Activated CD8-positive, alpha-beta memory T cell treated with anti-CD3 and anti-CD28 coated beads for 24 hours (primary cell): ENCODE results near the gene MED17.
"Not testable (repeated sequence)": the region's sequence is repeated elsewhere in the genome, so short reads cannot be mapped to it uniquely, and the experiment has no call there.

ENCODE experiments used
- DNase-seq: peaks from one replicate; pipeline ENCODE4 v3.0.0-alpha.2; 2020

MED17 gene, protein sequence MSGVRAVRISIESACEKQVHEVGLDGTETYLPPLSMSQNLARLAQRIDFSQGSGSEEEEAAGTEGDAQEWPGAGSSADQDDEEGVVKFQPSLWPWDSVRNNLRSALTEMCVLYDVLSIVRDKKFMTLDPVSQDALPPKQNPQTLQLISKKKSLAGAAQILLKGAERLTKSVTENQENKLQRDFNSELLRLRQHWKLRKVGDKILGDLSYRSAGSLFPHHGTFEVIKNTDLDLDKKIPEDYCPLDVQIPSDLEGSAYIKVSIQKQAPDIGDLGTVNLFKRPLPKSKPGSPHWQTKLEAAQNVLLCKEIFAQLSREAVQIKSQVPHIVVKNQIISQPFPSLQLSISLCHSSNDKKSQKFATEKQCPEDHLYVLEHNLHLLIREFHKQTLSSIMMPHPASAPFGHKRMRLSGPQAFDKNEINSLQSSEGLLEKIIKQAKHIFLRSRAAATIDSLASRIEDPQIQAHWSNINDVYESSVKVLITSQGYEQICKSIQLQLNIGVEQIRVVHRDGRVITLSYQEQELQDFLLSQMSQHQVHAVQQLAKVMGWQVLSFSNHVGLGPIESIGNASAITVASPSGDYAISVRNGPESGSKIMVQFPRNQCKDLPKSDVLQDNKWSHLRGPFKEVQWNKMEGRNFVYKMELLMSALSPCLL

GRCh38 chr11:93784145-93784934 is at the start of gene MED17:
TSS of gene MED17 (plus strand) at chr11:93784282. CDS start at chr11:93784514, 232 bp downstream.
- peak; percentile 92 for DNase-seq

- DNase-seq: no peak
Measured at GRCh38 chr11:93734427-93735222, 49.5 kb upstream of the MED17 start.

- DNase-seq: no peak
Measured at GRCh38 chr11:93735627-93736026, 48.5 kb upstream of the MED17 start.

DNA sequence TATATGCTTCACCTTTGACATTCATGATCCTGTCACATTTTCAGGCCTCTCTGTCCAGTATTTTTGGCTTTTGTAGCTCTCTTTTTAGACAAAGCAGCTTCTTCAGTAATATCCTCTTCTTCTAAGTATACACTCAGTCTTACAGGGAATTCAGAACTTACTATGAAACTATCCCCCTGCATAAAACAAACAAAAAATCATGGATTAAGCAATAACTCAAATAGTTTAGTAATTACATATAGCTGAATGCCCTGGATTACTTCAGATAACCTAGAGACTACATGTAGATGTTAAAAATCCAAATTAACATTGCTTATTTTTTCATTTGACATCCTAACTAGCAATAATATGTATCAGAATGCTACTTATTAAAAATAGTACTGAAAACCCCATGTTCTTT is 48.0 kb upstream of the MED17 start:
- DNase-seq: no peak

DNA sequence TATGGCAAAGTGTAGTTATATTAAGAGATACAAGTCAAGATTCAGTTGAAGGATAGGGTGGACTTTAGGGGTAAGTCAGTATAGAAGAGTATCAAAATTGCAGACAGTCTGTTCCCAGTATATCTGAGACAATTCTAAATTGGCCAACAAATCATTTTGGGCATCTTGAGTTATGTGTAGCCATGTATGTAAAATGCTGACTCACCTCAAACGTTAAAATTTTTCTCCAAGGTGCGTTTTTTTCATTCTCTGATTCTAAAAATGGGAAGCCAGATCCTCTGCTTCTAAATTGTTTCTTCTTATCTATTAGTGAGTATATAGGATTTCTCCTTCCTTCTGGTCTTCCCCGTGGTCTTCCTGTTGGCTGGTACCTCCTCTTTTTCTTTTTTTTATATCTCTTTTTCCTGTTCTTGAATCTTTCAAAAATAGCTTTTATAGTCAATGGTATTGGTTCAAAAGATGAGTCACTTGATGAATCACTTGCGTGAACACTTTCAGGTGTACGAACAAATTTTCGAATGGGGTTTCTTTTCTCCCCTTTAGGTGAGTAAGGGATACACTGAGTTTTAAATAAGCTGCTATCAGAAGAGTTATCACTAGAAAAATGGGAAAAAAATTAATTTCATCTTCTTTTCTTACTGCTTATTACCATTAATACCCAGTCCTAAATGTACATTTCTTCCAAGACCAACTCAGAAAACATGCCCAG is 46.0 kb upstream of the MED17 start:
- no peak for DNase-seq

- no peak for DNase-seq
Measured at GRCh38 chr11:93738647-93739081, 45.4 kb upstream of the MED17 start.

DNA sequence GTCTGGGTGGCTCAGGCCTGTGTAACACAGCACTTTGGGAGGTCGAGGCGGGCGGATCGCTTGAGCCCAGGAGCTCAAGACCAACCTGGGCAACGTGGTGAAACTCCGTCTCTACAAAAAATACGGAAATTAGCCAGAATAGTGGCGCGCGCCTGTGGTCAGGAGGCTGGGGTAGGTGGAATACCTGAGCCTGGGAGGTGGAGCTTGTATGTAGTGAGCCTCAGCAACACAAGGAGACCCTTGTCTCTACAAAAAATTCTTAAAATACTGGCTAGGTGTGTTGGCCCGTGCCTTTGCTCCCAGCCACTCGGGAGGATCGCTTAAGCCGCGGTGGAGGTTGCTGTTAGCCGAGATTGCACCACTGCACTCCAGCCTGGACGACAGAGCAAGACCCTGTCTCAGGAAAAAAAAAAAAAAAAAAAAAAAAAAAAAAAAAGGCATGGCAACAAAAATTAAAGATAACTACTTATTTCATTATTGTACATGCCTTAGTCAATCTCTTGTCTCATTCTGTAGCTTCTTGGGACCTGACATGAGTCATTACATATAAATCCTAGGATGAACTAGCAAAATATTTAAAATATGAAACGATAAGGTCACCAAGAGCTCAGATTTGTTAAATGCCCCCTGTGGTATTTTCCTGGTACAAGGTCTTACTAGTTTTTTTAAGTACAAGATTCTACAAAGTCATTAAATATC is 43.9 kb upstream of the MED17 start:
- DNase-seq: peak; percentile 75

DNA sequence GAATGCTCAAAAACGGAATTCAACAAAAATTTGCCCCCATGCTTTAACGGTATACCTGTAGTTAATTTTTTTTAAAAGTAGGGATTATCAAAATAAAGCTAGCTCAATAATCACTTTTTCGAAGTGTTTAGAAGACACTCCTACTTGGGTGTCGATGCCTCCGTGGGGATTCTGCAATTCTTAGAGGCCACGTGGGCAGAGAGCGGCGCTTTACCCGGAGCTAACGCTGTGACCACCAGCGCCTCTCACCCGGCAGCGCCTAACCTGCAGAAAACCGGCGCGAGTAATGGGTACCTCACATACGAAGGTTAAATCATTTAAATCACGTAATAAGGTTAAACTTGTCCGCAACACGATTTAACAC is 43.4 kb upstream of the MED17 start:
- no peak for DNase-seq

DNA sequence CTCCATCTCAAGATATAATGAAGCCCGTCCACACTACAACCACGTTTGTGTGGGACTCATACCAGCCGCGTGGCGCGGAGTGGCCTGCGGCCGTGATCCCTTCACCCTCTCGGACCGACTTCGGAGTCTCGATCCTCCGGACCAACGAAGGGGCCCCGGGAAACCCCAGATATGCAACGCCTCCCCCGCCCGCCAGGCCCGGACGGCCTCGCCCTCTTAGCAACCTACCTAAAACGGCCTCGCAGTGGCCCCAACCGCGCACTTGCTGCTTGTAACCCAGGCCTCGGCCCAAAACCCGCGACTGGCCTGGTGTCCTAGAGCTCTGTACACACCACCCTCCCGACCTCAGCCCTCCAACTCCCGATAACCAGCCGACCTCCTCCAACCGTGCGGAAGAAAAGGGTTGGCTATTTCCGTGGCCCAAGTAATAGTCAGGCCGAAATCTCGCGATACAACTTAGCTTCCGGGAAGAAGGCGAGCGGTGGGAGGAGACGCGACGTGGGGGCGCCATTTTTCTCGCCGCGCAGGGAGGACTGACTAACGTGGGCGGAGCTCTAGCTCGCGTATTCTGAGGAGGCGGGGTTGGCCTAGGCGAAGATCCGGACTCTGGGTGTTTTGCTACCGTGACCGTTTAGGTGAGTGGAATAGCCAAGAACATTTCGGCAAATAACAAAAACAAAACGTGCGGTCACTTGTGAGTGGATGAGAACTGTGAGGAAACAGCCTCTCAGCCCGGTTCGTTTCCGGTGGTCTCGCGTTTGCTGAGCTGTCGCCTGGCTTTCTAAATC is 42.8 kb upstream of the MED17 start, which contains the start of the genes C11orf54 and TAF1D:
TSS of gene C11orf54 (plus strand) at position 579 of the 788 bp plus-strand sequence. CDS start 5,722 bp downstream, outside the sequence.
TSS of gene TAF1D (minus strand) at position 402 of the 788 bp plus-strand sequence. CDS start 2,191 bp downstream, outside the sequence.
- DNase-seq: peak; percentile 95

DNA sequence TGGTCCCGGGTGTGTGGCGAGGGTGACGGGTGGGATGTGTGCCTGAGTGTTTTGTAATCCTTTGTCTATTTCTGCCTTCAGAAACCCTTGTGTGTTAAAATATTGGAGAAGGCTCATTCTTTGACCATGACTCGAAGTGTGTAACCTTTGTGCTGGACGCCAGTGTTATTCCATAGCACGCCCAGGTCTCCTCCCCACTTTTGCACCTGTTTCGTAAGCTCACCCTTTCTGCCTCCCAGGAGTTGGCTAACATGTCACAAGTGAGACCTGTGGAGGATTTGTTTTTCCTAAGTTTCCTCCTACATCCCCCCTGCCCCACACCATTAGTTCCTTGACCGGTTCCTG is 42.2 kb upstream of the MED17 start:
- no peak for DNase-seq

GRCh38 chr11:93743291-93743690 is 40.8 kb upstream of the MED17 start:
- no peak for DNase-seq

DNA sequence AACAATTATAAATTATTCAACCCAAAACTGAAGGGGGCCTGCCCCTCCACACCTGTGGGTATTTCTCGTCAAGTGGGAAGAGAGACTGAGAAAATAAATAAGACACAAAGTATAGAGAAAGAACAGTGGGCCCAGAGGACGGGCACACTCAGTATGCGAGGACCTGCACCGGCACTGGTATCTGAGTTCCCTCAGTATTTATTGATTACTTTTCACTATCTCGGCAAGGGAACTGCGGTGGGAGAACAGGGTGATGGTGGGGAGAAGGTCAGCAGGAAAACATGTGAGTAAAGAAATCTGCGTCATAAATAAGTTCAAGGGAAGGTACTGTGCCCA is 39.4 kb upstream of the MED17 start:
- DNase-seq: no peak

DNA sequence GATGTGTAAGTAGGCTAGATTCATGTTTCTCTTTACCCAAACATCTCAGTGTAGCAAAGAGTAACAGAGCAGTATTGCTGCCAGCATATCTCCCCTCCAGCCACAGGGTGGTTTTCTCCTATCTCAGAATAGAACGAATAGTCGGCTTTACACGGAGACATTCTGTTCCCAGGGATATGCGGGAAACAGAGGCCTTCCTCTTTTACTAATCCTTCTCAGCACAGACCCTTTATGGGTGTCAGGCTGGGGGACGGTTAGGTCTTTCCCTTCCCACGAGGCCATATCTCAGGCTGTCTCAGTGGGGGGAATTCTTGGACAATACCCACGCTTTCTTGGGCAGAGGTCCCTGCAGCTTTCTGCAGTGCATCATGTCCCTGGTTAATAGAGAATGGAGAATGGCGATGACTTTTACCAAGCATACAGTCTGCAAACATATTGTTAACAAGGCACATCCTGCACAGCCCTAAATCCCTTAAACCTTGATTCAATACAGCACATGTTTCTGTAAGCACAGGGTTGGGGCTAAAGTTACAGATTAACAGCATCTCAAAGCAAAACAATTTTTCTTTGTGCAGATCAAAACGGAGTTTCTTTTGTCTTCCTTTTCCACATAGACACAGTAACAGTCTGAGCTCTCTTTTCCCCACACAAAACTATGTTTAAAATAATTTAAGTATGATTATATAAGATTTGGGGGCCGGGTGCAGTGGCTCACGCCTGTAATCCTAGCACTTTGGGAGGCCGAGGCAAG is 38.9 kb upstream of the MED17 start:
- DNase-seq: not testable (repeated sequence)

- DNase-seq: no peak
Measured at GRCh38 chr11:93746101-93746500, 38.0 kb upstream of the MED17 start.

DNA sequence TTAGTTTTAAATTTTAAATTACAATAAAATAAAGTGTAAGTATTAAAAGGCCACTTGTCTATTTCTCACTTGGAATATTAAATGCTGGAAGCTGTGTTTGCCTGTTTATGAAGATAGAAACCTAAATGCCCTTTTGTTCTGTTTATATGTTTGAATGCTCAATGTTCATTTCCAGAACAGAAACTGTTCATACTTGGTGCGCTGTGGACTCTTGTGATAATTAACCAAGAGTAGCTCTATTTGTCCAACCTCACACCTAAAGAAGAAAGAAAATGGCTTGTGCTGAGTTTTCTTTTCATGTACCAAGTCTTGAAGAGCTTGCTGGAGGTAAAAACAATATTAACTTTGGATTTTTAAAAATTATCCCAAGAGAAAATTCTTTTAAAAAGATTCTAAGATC is 37.0 kb upstream of the MED17 start:
- no peak for DNase-seq

GRCh38 chr11:93751001-93751400 is 33.1 kb upstream of the MED17 start:
- no peak for DNase-seq

GRCh38 chr11:93753241-93753640 is 30.8 kb upstream of the MED17 start:
- no peak for DNase-seq

DNA sequence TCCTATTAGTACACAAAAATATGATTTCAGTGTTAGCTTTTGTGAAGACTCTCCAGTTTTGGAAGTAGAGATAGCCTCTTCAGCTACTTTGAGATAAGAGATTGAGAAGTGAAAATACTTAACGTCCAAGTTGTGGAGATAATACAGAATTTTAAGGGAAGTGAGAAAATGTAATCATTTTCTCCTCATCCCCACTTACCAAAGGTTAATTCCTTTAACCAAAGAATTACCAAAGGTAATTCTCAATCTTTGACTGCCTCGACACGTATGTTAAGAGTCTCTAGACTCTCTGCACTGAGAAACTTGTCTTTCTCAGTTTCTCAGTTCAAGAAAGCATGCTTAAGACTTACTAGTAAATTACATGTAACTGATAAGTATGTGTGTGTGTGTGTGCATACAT is 27.3 kb upstream of the MED17 start:
- no peak for DNase-seq

DNA sequence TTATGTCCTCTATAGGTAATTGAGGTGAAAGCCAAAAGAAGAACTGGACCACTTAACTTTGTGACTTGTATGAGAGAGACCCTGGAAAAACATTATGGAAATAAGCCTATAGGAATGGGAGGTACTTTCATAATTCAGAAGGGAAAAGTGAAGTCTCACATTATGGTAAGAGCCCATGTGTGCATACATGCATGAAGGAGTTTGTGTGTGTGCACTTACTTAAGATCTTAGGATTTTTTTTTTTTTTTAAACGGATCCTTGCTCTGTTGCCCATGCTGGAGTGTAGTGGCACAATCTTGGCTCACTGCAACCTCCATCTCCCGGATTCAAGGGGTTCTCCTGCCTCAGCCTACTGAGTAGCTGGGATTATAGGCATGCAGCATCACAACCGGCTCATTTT is 26.8 kb upstream of the MED17 start:
- DNase-seq: no peak
